Stimulated activated naive CD4-positive, alpha-beta T cell (primary cell): ENCODE data around the gene AKAP13.
"Not testable (repeated sequence)": the region's sequence is repeated elsewhere in the genome, so short reads cannot be mapped to it uniquely, and the experiment has no call there.

Source experiments
- DNase-seq, 6 experiments: peaks; one replicate each; lab custom pipeline; 2025; lab: John Stamatoyannopoulos, UW

Gene AKAP13

DNA sequence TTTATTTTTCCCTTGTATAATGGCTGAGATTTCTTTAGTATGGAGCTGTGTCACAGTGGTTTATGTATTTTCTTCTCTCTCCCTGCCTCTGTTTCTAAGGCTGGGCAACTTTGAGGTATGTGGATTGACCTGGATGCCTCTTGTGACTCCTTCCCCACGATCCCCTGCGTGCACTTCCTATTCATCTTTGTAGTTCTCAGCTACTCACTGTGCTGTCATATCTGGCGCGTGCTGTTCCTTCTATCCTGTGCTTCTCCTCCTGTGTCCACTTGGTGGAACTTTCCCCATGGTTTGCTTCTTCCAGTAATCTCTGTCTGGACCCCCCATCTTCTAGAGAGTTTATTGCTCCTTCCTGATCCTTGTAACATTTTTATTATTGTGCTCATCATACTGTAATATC lies 97.3 kb downstream of the AKAP13 start:
- DNase-seq = no peak

DNA sequence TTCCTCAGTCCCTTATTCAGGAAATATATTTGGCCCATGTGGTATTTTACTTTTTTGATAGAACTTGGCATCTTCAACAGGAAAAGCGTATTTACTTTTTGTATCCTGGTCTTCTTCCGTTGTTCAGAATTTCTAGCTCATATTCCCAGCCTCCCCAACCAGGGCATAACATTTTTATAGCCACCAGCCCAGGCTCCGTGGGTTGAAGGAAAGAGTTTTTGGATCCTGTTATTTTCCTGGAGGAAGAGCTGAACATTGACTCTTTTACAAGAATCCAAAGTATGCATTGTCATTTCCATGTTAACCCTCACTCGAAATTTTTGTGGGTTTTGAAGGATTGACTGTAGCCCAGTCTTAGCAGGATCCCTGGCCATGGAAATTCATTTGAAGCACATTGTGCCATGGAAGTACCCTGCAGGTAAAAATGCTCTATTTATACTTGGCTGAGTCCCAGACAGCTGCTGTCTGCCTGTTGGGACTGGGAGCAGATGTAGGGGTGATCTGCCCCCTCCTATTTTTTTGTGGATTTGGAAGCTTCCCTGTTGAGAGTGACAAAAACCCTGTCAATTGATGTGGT lies 98.8 kb downstream of the AKAP13 start:
- no peak for DNase-seq

DNA sequence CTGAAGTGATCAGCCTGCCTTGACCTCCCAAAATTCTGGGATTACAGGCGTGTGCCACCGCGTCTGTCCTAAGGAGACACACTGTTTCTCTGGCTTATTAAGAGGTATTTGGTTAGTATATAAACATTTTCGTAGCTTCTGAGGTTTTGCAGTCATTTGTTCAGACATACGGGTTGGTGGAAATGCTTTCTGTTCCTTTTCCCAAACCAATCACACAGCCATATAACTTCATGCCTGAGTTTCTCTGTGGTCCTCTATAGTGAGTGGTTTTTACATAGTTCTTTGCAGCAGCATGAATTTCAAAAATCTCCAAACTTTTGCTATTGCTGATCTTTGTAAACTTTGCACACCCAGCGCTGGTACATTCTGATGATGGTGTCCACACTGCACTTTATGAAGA lies 100.5 kb downstream of the AKAP13 start:
- no peak for DNase-seq

DNA sequence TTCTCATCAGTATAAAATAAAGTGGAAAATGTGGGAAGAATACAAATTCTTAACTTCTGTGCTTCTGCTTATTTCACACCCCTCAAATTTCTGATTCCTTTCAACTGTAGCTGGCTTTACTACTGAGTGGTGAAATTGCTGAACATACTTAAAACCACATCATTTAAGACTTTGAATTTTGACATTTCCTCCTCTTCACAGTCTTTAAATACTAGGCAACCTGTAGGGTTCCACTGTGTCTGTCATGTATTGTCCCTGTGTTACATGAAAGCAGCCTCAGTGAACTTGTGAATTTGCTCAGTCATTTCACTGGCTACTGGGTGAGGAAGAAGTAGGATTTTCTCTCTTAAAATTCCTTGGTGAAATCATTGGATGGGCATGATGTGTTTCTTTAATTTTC lies 101.1 kb downstream of the AKAP13 start:
- peak in 2 of 6 experiments; percentile 7 to 8 for DNase-seq

DNA sequence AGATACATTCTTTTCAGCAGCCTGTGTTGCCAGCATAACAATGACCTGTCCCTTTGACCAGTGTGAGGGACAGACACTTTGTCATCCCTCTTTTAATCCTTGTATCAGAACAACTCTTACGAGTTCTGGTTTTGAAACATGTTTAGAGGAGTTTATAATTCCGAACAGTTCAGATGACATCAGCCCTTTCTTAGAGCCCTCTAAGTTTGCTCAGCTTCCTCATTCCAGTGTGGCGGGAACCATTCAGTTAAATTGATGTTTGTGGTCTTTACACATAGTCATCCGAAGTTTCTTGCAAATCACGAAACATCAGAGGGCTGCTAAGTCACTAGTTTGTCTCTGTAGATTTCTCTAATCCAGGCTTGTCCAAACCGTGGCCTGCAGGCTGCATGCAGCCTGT lies 102.5 kb downstream of the AKAP13 start:
- no peak for DNase-seq

DNA sequence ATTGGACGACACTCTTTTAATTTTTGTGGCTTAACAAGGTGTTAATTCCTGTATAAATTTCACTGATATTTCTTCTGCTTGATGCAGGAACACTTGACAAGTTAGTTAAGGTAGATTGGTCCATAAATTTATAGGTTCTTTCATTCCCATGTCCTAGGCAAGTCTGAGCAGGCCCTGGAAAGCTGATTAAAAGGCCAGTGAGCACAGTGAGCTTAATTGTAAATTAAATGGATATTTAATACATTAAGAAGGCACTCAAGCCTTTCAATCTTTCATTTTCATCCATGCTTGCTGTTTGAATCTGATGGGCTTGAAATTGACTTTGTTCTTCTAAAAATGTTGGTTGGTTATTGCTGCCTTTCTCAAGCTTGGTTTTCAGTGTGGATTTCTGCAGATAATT lies 103.6 kb downstream of the AKAP13 start:
- DNase-seq = not testable (repeated sequence)

DNA sequence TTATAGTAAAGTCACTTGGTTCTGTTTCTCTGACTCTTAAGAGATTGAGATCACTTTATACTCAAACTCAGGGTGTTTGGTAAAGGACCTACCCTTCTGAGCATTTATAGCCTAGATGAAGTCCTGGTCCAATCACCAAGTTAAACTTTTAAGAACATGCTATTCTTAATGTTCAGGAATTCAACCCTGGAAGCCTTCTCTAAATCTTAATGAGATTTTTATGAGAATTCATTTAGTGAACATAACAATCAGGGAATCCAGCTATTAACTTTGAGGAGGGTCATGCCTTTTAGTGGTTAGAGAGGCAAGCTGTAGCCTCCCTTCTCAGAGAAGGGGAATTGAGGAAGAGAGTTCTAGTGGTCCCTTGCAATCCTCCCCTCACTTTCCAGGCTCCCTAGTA lies 104.5 kb downstream of the AKAP13 start:
- DNase-seq = not testable (repeated sequence)

DNA sequence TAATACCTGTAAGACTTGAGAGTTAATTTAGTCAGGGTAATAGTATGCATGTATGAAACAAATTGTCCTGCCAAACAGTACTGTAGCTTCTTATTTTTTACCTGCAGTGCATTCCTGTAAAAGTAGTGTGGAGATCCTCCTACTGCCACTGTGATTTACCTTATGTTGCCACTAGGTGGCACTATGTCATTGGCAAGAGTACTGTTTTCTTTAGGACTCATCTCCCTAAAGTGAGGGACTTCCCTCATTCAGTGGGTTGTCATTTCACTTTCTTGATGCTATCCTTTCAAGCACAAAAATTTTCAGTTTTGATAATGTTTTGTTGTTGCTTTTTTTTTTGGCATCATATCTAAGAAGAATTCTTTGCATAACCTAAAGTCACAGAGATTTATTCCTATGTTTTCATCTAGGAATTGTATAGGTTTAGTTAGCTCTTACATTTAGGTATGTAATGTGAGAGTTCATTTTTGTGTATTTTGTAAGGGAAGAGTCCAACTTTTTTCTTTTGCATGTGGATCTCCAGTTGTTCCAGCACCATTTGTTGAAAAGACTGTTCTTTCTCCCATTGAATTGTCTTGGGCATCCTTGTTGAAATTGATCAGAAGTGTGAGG lies 105.7 kb downstream of the AKAP13 start:
- DNase-seq = peak; percentile 1 to 76 (median 32)

DNA sequence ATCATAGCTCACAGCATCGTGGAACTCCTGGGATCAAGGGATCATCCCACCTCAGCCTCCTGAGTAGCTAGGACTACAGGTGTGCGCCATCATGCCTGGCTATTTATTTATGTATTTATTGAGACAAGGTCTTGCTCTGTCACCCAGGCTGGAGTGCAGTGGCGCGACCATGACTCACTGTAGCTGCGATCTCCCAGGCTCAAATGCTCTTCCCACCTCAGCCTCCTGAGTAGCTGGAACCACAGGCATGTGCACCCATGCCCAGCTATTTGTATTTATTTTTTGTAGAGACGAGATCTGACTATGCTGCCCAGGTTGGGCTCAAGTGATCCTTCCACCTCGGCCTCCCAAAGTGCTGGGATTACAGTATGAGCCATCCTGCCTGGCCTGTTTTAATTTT lies 107.4 kb downstream of the AKAP13 start:
- DNase-seq = not testable (repeated sequence)

DNA sequence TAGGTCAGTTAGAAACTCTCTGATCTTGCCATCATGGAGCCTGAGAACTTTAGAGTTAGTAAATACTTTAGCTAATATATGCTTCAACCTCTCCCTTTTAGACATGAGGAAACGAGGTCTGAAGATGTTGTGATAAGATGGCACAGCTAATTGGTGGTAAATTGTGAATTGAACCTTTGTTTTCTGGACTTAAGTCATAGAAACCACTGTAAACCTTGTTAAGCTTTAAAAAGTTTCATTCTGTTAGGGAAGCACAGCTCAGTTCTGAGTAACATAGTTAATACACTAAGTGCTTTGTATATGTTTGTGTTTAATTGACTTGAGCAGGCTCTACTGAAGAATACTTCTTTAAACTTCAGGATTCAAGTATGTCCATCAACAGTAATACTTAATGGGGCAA lies 108.6 kb downstream of the AKAP13 start:
- DNase-seq = no peak

DNA sequence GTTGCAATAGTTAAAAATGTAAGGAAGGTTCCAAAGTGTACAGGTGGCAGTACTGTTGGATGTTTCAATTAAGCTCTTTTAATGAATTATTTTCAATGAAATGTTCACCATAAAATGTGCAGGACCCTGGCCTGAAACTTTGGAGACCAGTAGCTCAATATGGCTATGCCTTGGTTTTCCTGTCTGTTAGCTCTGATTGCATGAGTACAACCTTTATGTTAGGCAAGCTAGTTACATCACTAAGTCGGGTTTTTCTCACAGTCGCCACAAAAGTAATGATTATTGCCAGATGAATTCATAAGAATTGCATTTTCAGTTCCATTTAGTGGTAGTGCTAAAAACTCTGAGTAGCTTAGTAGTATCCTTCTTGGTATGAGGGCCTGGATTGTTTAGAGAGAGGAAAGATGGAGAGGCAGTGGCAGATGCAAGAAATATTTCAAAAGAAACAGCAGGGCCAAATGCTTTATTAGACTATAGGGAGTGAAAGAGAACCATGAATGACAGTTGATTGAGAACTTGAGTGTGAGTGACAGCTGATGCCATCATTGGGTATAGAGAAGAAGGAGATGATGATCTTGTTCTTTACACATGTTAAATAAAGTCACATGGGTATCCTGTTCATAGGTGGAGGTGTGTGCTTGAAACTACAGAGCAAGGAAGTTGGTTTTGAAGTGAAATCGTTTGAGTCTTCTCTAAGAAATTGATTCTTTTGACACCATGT lies 109.5 kb downstream of the AKAP13 start:
- DNase-seq = no peak

DNA sequence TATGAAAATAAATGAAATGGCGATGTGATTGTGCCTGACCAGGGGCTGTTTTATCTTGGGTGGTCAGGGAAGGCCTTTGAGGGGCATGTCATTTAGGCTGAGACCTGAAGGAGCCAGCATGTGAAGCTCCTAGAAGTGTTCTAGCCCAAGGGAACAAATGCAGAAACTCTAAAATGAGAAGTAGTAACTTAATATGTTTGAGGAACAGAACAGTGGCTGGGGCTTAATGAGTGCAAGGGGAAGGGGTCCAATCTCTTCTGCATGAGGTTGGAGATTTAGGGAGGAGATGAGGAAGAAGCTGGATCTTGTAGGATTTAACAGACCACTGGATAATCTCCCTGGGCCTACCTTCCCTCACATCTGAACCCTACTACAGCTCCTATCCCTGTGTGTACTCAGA lies 110.5 kb downstream of the AKAP13 start:
- DNase-seq = no peak

DNA sequence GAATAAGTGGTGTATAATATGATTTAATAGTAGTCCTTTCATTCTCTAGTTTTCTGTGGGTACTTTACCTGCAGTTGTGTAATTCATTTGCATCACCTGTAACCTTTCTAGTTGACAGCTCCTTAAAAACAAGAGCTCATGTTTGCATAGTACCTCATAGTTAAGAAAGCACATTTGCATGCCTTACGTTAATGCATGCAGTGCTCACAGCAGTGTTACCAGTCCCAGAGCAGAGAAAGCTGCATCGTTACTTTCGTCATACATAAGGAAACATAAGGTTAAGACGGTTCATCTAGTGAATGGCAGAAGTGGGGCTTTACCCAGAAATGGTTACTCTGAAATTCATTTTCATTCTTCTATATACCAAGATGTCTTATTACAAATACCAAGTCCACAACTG lies 111.3 kb downstream of the AKAP13 start:
- no peak for DNase-seq

DNA sequence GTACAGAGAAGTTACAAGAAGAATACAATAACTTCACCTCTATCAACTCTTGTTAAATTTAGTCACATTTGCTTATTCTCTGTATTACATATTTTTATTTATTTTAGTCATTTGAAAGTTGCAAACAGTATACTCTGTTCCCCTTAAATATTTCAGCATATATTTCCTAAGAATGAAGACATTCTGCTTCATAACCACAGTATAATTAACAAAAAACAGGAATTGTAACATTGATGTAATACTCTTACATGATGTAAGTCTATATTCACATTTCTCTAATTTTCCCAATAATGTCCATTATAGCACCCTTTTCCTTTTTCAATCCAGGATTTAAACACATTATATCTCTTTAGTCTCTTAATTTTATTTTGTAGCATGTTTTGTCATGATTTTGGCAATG lies 112.0 kb downstream of the AKAP13 start:
- no peak for DNase-seq

DNA sequence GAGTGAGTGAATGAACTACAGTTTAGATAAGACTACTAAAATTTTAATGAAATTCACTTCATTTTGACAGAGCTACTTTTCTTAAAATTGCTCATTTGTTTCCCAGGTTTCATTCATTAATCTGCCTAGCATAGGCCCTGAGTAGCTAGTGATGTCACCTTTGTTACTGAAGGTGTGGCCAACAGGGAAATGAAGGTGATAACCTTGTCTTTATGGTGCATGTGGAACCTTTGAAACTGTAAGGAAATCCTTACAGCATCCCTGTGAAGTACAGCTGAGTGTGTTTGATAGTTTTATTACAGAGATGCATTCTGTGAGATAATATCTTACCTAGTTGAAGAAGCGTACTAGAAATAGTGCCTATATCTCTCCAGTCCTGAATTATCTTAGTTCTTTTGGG lies 112.9 kb downstream of the AKAP13 start:
- no peak for DNase-seq

DNA sequence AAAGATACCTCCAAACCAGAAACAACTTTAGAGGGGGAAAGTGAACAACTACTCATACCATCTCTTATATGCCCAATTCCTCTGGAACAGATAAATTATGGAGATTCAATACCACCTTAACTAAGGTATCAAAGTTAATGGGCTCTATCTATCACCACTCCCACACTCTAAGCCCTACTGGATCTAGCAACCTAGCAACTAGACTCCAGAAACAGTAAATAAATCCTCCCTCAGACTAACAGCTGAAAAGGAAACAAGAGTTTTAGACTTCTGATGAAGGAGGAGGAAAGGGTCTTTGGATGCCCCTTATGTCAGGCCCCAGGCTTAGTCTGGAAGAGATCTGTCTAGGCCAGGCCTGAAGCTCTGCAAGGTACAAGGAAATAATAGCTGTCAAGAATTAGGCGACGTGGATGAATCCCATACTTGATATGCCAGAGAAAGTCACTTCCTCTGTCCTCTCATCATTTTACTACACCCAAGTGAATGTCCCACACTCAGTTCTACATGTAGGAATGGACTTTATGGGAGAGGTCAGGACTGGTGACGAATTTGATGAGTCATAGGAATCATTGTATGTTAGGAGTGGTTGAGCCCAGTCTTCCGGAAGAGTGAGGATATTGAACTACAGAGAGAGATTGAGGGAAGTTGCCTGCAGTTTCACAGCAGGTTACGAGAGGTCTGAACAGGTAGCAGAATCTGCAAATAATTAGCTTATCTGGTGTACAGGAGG lies 113.8 kb downstream of the AKAP13 start:
- DNase-seq = no peak

DNA sequence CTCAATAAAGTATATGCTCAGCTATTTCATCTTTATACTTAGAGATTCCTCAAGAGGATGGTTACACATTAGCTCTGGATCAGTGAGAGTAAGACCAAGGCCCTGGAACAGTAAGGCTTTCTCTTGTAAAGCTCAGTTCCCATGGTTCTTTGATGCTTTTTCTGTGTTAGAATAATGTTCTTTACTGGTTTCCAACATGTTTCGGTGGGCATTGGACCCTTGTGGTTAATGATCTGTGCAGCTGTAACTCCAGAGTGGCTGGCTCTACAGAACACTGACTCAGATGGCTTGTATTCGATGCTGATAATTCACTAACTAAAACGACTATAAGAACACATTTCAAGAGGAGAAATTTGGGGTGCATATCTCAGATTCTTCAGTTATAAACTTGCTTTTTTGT lies 114.7 kb downstream of the AKAP13 start:
- no peak for DNase-seq

DNA sequence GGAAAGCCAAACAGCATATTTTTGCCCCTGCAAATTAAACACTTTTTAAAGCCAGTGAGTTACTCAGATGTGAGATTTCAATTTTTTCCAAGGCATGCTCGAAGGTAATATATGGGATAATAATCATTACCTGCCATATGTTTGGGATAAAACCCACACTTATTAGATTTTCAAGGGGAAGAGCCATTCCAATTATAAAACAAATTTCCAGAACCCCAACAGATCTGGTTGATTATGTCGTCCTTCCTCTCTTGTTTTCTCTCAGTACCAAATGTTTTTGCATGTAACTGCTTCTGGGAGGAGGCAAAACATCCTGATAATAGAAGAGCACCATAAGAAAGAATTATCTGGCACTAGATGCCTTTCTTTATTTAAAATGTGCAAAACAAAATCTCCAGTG lies 115.1 kb downstream of the AKAP13 start:
- DNase-seq = no peak

DNA sequence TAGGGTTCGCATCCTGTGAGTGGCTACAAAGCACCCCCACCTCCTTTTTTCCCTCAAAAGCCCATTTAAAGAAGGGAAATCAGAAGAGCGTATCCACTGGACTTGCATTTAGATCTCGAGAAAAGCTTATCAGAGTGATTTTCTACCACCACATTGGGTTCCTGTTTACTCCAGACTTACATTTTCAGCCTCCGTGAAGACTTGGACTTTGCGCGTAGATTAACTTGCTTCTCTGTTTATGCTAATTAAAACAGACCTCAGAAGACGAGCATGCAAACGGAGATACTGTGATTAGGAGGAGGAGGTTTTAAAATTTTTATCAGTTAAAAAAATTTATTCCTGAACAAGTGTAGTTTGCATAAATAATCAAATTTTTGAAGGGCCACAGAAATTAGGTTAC lies 115.7 kb downstream of the AKAP13 start:
- DNase-seq = no peak

DNA sequence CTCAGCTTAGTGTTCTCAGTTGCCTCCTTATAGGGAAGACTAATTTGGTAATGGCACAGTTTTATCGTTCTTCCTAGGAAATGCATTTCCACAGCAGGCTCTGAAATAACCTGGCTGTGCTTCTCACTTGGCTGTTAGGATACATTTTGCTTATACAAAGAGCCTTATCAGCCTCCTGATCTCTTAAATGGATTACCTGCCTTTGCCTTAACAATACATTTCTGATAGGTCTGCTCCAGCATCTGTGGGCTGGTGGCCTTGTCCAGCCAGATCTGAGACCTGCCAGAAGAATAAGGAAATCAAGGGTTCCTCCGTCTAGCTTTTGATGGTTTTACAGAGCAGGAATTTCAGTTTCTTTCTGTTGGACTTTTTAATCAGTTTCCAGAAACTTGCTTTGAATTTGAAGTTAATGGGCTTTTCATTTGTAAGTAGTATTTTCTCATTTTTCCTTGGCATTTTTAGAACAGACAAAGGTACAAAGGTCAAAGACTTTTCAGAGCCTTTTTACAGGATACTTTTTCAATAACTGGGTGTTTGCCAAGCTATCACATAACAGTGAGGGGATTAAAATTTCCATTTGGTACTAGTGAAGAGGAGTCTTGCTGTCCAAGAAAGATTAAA lies 116.3 kb downstream of the AKAP13 start:
- DNase-seq = no peak

DNA sequence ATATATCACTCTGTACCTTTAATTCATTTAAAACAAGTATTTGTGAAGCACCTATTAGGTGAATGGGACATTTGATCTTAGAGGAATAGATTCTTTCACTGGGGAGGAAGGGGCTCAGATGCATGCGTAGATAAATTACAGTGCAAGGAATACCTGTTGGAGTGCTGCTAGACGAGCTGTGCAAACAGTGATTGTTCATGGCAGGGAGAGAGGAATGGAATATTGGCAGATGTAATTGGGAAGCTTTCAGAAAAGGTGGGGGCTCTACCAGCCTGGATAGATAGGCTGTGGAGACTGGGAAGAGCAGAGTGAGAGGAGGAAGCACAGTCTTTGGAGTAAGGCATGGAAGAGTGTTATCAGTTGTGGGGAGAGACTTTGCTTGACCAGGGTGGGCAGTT lies 116.8 kb downstream of the AKAP13 start:
- no peak for DNase-seq

DNA sequence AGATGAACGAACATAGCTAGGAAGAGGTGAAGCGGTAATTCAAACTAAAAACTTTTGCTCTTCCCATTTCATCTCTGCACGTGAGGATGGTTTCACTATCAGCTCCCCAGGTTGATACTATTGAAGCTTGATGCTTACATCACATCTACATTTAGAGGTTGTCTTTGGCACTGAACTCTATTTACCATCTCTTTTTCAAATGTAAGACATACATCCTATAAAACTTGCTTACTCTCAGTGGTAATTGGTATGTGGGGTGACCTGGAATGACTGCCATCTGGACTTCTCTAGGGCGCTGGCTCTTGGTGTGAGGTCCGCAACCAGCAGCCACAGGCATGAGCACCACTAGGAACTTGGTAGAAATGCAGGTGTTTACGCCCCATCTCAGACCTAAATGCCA lies 118.1 kb downstream of the AKAP13 start:
- no peak for DNase-seq
